Adrenal gland (tissue), 12 donors: Measurements from ENCODE around the gene EXTL2. TPM values are rescaled to one million over a fixed set of nuclear protein-coding genes. Genes with fewer than 3 reads are reported as not detected.

Source experiments
- DNase-seq, 7 donors: peaks; one replicate each; pipeline ENCODE4 v3.0.0-alpha.2; 2019 to 2020
- H3K27ac ChIP-seq, 5 donors: fragments of 200-600 bp; sonication (generic) in 4 of 5; 1 replicate in 3 of 5; 2 replicates in 2 of 5; pipeline versions ENCODE4 v1.5.1 to v1.8.0; 2016 to 2020; ENCODE audit warnings: mild to moderate bottlenecking in 1 of 5
- H3K27me3 ChIP-seq: fragments of 200-600 bp; 2 replicates; pipeline ENCODE4 v1.8.0; 2021
- H3K36me3 ChIP-seq, 2 donors: fragments of 200-600 bp; replicated peaks in 1 of 2; 1 replicate in 1 of 2; 2 replicates in 1 of 2; pipeline versions ENCODE4 v1.5.1 to v1.8.0; 2018 to 2022
- H3K4me1 ChIP-seq, 2 donors: fragments of 200-600 bp; replicated peaks in 1 of 2; 1 replicate in 1 of 2; 2 replicates in 1 of 2; pipeline versions ENCODE4 v1.5.1 to v1.8.0; 2018 to 2021
- H3K4me3 ChIP-seq, 4 donors: fragments of 200-600 bp; sonication (generic) in 3 of 4; one replicate each; pipeline ENCODE4 v1.5.1; 2016 to 2018
- H3K9me3 ChIP-seq, 3 donors: fragments of 200-600 bp; sonication (generic) in 1 of 3; replicated peaks in 1 of 3; 1 replicate in 2 of 3; 2 replicates in 1 of 3; pipeline versions ENCODE4 v1.5.1 to v1.8.0; 2016 to 2021
- POLR2A ChIP-seq, 2 donors: fragments of 450-650 bp; IDR thresholded peaks; one replicate each; pipeline ENCODE4 v1.6.1; 2017; ENCODE audit warnings: antibody characterized with exemption in 2 of 2, mild to moderate bottlenecking in 2 of 2, moderate library complexity in 1 of 2
- WGBS, 4 donors: extraction: QIAGEN DNeasy Blood & Tissue Kit in 2 of 4; methylation state at CpG; one replicate each; pipeline versions ENCODE4 v1.1.5 to v1.1.7; 2013 to 2017; 5-methylcytosine and 5-hydroxymethylcytosine counted together
- intact Hi-C, 2 donors: fragments of 100-400 bp; cut with DNase I; formaldehyde crosslinking; loops; one replicate each; pipeline versions ENCODE4 v1.14.1 to v1.15.0; 2022 to 2023
- polyA plus RNA-seq, 3 donors: library from polyadenylated mRNA; stranded (reverse); fragments of 200-250 nt in 2 of 3; fragments of 350-450 nt in 1 of 3; fragmentation: Illumina TruSeq in 1 of 3; extraction: RNeasy Lipid Tissue Mini Kit (QIAGEN cat#74804) in 1 of 3; gene quantifications; one replicate each; pipeline ENCODE4 v1.2.3, GENCODE V29; 2013 to 2014
- total RNA-seq, 9 donors: library from RNA; depleted of rRNA in 4 of 9; stranded (reverse); fragments of >200 nt in 4 of 9; fragments of 120-200 nt in 1 of 9; fragmentation: NEBNext Ultra II Directional in 1 of 9; extraction: Animal tissue kit (Norgen Biotek cat#: 25700) in 1 of 9; gene quantifications; one replicate each; pipeline versions ENCODE4 v1.1.0 to v1.2.4, GENCODE V29; 2013 to 2023
- TF ChIP-seq, protein P1 (sequence below), 6 experiments: fragments of 450-650 bp in 4 of 6; fragments of 200-600 bp in 2 of 6; sonication (generic) in 1 of 6; IDR thresholded peaks; 1 replicate in 5 of 6; 2 replicates in 1 of 6; pipeline versions ENCODE4 v1.5.1 to v1.8.0; 2016 to 2021; ENCODE audit warnings: antibody characterized with exemption in 6 of 6, mild to moderate bottlenecking in 2 of 6, moderate library complexity in 1 of 6
- donor health status: healthy with polysubstance abuse.
- donor health status: Bipolar disorder and iron deficiency.
- donor health status: DM: yes; HTN: yes; CAD: no.
- donor health status: DM: no; HTN: no; CAD: no.
- donor health status: DM: no; HTN: no; CAD: no.
- donor health status: DM: yes; HTN: yes; CAD: no.

Gene EXTL2
- total and polyA plus RNA-seq, 12 donors: 15.4 to 98.9 (median 31.6) TPM

DNA sequence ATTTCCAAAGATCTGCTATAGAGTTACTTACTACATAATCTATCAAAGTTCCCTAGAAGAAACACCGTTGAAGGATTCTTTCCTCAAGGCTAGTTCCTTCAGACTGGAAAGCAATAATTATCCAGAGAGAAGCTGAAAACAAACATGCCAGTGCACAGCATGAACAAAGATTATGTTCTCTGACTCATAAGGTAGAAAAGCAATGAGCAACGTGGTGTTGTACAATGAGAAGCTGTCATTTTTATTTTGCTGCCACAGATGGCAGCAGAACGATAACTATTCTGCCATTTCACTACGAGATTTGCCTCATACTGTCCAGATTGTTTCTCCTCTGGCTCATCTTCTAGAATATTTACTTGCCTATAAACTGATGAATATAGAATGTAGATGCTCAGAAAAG is 10.7 kb downstream of the EXTL2 start:
- Histone ChIP-seq H3K27me3 (no peaks in the 10 kb centered on the region), H3K36me3 (no peaks in the 10 kb centered on the region), H3K4me1 (peaks cover 9 to 22% of the 10 kb centered on the region in 2 donors), H3K9me3 (no peaks in the 10 kb centered on the region), H3K4me3 (no peak overlapping the region), H3K27ac (peak overlapping the region in 2 of 5 donors; percentile 45 to 52)
- WGBS, 4 donors: 31 to 45% (median 41%) methylated on average over 4 of the region's 4 CpGs
- intact Hi-C loops: no loop called here
- peak in 1 of 7 donors; percentile 21 for DNase-seq
- TF ChIP-seq, protein P1, sequence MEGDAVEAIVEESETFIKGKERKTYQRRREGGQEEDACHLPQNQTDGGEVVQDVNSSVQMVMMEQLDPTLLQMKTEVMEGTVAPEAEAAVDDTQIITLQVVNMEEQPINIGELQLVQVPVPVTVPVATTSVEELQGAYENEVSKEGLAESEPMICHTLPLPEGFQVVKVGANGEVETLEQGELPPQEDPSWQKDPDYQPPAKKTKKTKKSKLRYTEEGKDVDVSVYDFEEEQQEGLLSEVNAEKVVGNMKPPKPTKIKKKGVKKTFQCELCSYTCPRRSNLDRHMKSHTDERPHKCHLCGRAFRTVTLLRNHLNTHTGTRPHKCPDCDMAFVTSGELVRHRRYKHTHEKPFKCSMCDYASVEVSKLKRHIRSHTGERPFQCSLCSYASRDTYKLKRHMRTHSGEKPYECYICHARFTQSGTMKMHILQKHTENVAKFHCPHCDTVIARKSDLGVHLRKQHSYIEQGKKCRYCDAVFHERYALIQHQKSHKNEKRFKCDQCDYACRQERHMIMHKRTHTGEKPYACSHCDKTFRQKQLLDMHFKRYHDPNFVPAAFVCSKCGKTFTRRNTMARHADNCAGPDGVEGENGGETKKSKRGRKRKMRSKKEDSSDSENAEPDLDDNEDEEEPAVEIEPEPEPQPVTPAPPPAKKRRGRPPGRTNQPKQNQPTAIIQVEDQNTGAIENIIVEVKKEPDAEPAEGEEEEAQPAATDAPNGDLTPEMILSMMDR (IDR thresholded peaks at IDR 0.05): no peak
- peak in 1 of 2 donors; percentile 31 for TF ChIP-seq POLR2A (IDR thresholded peaks at IDR 0.05)

DNA sequence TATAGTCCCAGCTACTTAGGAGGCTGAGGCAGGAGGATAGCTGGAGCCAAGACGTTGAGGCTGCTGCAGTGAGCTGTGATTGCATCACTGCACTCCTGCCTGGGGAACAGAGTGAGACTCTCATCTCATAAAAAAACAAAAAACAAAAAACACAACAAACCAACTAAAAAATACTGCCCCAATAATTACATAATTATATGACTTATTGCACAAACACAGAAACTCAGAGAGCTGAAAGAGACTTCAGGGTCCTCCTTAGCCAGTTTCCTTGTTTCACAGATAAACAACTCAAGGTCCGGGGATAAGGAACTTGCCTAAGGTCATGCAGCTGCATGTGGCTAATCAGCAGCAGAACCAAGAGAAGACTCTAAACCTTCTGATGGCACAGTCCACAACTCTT is 11.9 kb downstream of the EXTL2 start:
- peak in 3 of 7 donors; percentile 15 to 30 (median 26) for DNase-seq
- H3K4me1 ChIP-seq: peaks cover 9 to 22% of the 10 kb centered on the region in 2 donors
- TF ChIP-seq, protein P1 (IDR thresholded peaks at IDR 0.05): no peak
- no peak for TF ChIP-seq POLR2A (IDR thresholded peaks at IDR 0.05)
- no peaks in the 10 kb centered on the region for H3K9me3 ChIP-seq
- intact Hi-C loops: no loop called here
- no peaks in the 10 kb centered on the region for H3K27me3 ChIP-seq
- H3K4me3 ChIP-seq: no peak overlapping the region
- WGBS, 4 donors: 18 to 31% (median 23%) methylated on average over 2 of the region's 2 CpGs
- peak overlapping the region in 3 of 5 donors; percentile 11 to 45 (median 23) for H3K27ac ChIP-seq
- H3K36me3 ChIP-seq: no peaks in the 10 kb centered on the region

- no peak for DNase-seq
- Histone ChIP-seq H3K4me3 (no peak overlapping the region), H3K9me3 (no peaks in the 10 kb centered on the region), H3K27ac (no peak overlapping the region), H3K36me3 (no peaks in the 10 kb centered on the region), H3K27me3 (no peaks in the 10 kb centered on the region), H3K4me1 (peaks cover 9 to 22% of the 10 kb centered on the region in 2 donors)
- TF ChIP-seq POLR2A (IDR thresholded peaks at IDR 0.05): no peak
- TF ChIP-seq, protein P1 (IDR thresholded peaks at IDR 0.05): no peak
- intact Hi-C loops: no loop called here
- WGBS, 4 donors: 87 to 94% (median 89%) methylated on average over 3 of the region's 3 CpGs
Measured at GRCh38 chr1:100881687-100882086, 13.0 kb downstream of the EXTL2 start.

DNA sequence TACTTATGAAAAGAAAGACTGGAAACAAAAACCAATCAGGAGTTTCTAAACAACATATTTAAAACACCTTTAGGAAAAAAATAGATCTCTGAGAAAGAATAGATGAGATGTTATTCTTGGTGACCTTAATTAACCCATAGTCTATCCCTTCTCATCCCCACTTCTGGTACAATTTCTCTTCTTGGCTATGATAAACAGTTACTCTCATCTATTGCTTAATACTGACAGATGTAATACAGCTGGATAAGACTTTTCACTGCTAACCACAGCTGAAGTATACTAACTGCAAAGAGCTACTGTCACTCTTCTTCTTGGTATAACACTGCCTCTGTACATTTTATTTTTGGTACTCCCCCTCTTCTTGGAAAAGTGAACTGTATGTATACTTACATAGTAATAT is 15.2 kb downstream of the EXTL2 start:
- Histone ChIP-seq H3K4me1 (peaks cover 9 to 22% of the 10 kb centered on the region in 2 donors), H3K36me3 (no peaks in the 10 kb centered on the region), H3K9me3 (no peaks in the 10 kb centered on the region), H3K4me3 (no peak overlapping the region), H3K27me3 (no peaks in the 10 kb centered on the region), H3K27ac (no peak overlapping the region)
- no peak for DNase-seq
- no peak for TF ChIP-seq POLR2A (IDR thresholded peaks at IDR 0.05)
- TF ChIP-seq, protein P1 (IDR thresholded peaks at IDR 0.05): no peak
- intact Hi-C loops: loop anchor here in 1 of 2 donors (5.0 to 10.0 kb wide), 2 partner anchors 417 to 1075 kb away; no protein-coding TSS in a partner anchor
